Pons (tissue), 1 donor: ENCODE results near the gene NAA38.

Experiments used
- DNase-seq: peaks from one replicate; pipeline ENCODE4 v3.0.0-alpha.2; 2016; ENCODE audit warnings: low spot score

Gene NAA38

GRCh38 chr17:7841396-7841914 is 15.9 kb downstream of the NAA38 start:
- DNase-seq, result peak; percentile 86

GRCh38 chr17:7840875-7841274 is 16.5 kb downstream of the NAA38 start:
- DNase-seq, result no peak

GRCh38 chr17:7840441-7840840 is 16.9 kb downstream of the NAA38 start:
- no peak for DNase-seq

GRCh38 chr17:7839876-7840261 is 17.5 kb downstream of the NAA38 start:
- no peak for DNase-seq

GRCh38 chr17:7839190-7839875 is 18.0 kb downstream of the NAA38 start:
- DNase-seq, result no peak

- peak; percentile 43 for DNase-seq
Measured at GRCh38 chr17:7838090-7839075, 19.0 kb downstream of the NAA38 start.

- DNase-seq, result peak; percentile 28
Measured at GRCh38 chr17:7837408-7838088, 19.8 kb downstream of the NAA38 start.

GRCh38 chr17:7836596-7837407 is 20.6 kb downstream of the NAA38 start:
- DNase-seq, result peak; percentile 67

GRCh38 chr17:7835814-7836595 is 21.4 kb downstream of the NAA38 start:
- peak; percentile 78 for DNase-seq

GRCh38 chr17:7834957-7835813 is 22.2 kb downstream of the NAA38 start:
- peak; percentile 98 for DNase-seq

- DNase-seq, result peak; percentile 24
Measured at GRCh38 chr17:7834542-7834956, 22.8 kb downstream of the NAA38 start.

- peak; percentile 82 for DNase-seq
Measured at GRCh38 chr17:7833795-7834541, 23.4 kb downstream of the NAA38 start, which contains the start of gene KDM6B. Gene KDM6B, plus strand, starts transcription at chr17:7834217. Its CDS starts 11,338 bp downstream, at chr17:7845555.

- no peak for DNase-seq
Measured at GRCh38 chr17:7833011-7833794, 24.2 kb downstream of the NAA38 start.

GRCh38 chr17:7832431-7832830 is 24.9 kb downstream of the NAA38 start:
- DNase-seq, result no peak

- no peak for DNase-seq
Measured at GRCh38 chr17:7831233-7831632, 26.1 kb downstream of the NAA38 start.

GRCh38 chr17:7830616-7831015 is 26.7 kb downstream of the NAA38 start:
- DNase-seq, result no peak

GRCh38 chr17:7825206-7825990 is 32.0 kb downstream of the NAA38 start:
- no peak for DNase-seq
